ENCODE results near the gene SKP1.

The SKP1 gene

DNA sequence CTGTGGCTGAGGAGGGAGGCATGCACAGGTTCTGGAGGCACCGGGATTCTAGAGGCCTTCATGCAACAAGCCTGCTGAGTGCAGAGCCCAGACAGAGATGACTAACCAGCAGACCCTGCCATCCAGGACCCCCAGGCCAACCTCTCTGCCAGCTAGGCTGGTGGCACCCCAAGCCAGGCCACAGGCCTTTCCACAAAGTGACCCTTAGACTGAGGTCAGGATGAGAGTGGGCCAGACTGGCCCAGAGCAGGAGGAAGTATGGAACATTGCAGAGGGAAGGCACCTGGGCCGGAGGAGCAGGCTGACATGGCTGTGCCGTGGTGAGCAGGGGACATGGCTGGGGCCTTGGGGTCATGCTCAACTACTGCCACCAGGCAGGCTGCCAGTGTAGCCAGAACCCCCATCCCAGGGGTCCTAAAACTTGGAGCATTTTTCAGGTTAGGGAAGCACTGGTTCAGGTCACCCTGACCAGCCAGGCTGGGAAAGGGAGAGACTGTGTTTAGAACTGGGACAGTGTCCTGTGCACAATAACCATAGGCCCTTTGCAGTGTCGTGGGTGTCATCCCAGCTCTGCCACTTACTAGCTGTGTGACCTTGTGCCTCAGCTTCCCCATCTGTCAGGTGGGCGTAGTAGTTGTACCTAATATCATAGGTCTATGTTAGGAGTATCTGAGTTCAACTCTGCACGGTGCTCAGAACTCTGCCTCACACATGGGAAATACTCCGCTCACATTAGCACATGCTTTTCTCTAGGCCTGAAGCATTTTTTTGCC is 45.0 kb downstream of the SKP1 start:
- Mint-ChIP-seq H3K27me3 (ENCODE audit: low read depth) (peaks cover 22% of the 10 kb centered on the region), H3K9me3 (no peaks in the 10 kb centered on the region), H3K36me3 (ENCODE audit: low read depth) (peaks cover 52% of the 10 kb centered on the region), H3K4me1 (ENCODE audit: low read depth) (peaks cover 75% of the 10 kb centered on the region), H3K4me3 (peak overlapping the region; percentile 74), H3K27ac (peak overlapping the region; percentile 92)

DNA sequence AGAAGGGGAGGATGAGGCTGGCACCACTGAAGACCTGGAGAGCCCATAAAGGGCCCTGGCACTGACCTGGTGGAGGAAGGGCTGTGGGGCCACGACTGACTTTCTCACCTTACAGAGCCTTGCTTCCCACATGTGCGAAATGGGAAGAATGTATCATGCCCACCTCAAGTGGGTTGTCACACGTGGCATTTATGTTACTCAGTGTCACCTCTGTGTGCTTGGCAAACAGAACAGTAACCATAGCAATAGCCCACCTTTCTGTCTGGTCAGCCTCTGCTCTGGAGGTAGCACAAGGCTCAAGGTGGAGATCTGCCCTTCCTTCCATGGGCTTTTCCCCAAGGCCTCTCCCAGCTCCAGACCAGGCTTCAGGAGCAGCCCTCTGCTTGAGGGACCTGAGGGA is 45.6 kb downstream of the SKP1 start:
- H3K36me3 Mint-ChIP-seq (ENCODE audit: low read depth), result peaks cover 51% of the 10 kb centered on the region
- H3K4me1 Mint-ChIP-seq (ENCODE audit: low read depth), result peaks cover 73% of the 10 kb centered on the region
- H3K27me3 Mint-ChIP-seq (ENCODE audit: low read depth), result peaks cover 22% of the 10 kb centered on the region
- no peaks in the 10 kb centered on the region for H3K9me3 Mint-ChIP-seq
- peak overlapping the region; percentile 86 for H3K4me3 Mint-ChIP-seq
- H3K27ac Mint-ChIP-seq, result peak overlapping the region; percentile 92

DNA sequence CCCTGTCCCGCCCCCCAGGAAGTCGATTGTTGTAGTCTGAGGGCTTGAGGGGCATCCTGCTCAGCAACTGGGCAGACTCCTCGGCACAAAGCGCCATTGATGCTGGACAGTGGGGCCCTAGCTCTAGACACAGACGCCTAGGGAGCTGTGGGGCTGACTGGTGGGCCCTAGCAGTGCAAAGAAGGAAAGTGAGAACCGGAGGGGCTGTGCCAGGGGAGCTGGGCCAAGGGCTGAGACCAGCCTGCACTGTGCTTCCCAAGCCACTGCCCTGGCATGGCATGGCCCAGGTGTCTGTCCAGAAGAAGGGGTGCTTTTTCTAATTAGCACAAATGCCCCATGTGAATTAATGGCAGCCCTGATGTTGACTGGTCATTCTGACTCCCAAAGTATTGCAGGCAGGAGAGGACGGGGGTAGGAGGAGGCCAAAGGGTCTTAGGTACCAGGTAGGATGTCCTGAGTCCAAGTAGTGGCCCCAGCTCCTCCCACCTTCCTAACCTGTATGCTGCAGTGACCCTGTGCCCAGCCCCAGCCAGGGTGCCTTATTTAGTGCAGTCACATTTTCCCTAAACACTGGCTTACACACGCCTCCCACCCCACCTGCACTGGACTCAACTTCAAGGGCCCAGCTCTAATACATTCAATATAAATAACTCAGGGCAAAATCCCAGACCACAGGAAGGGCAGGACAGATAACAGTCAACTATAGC is 46.4 kb downstream of the SKP1 start:
- peak overlapping the region; percentile 86 for H3K4me3 Mint-ChIP-seq
- H3K27me3 Mint-ChIP-seq (ENCODE audit: low read depth), result peaks cover 19% of the 10 kb centered on the region
- H3K36me3 Mint-ChIP-seq (ENCODE audit: low read depth), result peaks cover 49% of the 10 kb centered on the region
- H3K9me3 Mint-ChIP-seq, result no peaks in the 10 kb centered on the region
- H3K27ac Mint-ChIP-seq, result peak overlapping the region; percentile 92
- peaks cover 74% of the 10 kb centered on the region for H3K4me1 Mint-ChIP-seq (ENCODE audit: low read depth)

DNA sequence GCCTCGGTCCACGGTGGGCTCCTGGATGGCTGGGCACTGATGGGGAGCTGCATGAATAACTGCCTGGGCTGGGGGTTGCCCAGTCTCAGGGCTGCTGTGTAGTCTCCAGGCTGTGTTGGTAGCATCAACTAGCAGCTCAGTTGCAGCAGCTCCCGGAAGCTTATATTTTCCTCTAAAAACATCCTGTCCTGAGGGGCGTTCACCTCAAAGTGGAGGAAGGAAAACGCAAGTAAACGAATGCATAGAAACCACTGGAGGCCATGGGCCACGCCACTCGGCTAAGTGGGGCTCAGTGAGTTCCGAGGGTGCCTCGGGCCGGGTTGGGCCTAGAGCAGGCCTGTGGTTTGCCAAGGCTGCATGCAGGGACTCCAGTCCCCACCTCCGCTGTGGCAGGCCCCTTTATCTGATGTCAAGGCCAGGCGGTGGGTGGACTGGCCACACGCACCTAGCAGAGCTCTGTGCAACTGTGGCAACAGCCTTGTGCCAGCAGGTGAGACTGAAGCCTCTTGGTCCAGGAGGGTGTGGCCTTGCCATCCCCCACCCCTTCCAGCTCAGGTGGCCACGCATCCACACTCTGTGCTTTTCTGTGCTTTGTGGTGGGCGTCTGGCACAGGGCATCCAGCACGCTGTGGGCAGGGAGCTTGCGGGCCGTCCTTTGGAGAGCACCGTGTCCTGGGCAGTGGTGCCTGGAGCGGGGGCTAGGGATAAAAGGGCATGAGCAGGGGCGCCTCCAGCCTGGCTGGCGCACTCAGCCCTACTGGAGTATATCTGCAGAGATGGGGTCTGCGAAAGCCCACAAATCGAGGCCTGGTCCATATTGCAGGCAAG is 47.1 kb downstream of the SKP1 start:
- H3K27me3 Mint-ChIP-seq (ENCODE audit: low read depth), result peaks cover 16% of the 10 kb centered on the region
- H3K9me3 Mint-ChIP-seq, result no peaks in the 10 kb centered on the region
- H3K4me3 Mint-ChIP-seq, result peak overlapping the region; percentile 86
- peaks cover 44% of the 10 kb centered on the region for H3K36me3 Mint-ChIP-seq (ENCODE audit: low read depth)
- H3K27ac Mint-ChIP-seq, result peak overlapping the region; percentile 85
- H3K4me1 Mint-ChIP-seq (ENCODE audit: low read depth), result peaks cover 75% of the 10 kb centered on the region

DNA sequence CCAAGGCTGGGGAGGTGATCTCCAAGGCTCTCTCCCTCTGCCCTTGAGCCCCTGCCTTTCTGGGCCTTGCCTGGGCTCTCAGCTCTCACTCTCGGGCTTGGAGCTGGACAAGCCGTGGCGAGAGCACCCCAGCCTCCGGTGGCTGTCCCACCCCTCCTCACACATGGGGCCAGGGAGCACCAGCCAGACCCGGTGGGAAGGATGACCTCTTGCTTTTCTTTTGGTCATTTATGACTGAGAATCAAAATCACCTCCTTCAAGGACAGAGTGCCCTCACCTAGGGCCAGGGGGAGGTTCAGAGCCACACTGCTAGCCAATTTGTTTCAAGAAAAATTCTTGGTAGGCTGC is 48.1 kb downstream of the SKP1 start:
- Mint-ChIP-seq H3K27ac (peak overlapping the region; percentile 60), H3K36me3 (ENCODE audit: low read depth) (peaks cover 41% of the 10 kb centered on the region), H3K27me3 (ENCODE audit: low read depth) (peaks cover 16% of the 10 kb centered on the region), H3K4me1 (ENCODE audit: low read depth) (peaks cover 76% of the 10 kb centered on the region), H3K9me3 (no peaks in the 10 kb centered on the region), H3K4me3 (peak overlapping the region; percentile 86)

GRCh38 chr5:134127988-134128647 is 48.6 kb downstream of the SKP1 start:
- H3K4me1 Mint-ChIP-seq (ENCODE audit: low read depth), result peaks cover 78% of the 10 kb centered on the region
- H3K4me3 Mint-ChIP-seq, result peak overlapping the region; percentile 68
- H3K9me3 Mint-ChIP-seq, result no peaks in the 10 kb centered on the region
- H3K27me3 Mint-ChIP-seq (ENCODE audit: low read depth), result peaks cover 21% of the 10 kb centered on the region
- peaks cover 45% of the 10 kb centered on the region for H3K36me3 Mint-ChIP-seq (ENCODE audit: low read depth)
- H3K27ac Mint-ChIP-seq, result peak overlapping the region; percentile 68

- Mint-ChIP-seq H3K4me1 (ENCODE audit: low read depth) (peaks cover 78% of the 10 kb centered on the region), H3K27ac (peak overlapping the region; percentile 15), H3K36me3 (ENCODE audit: low read depth) (peaks cover 40% of the 10 kb centered on the region), H3K27me3 (ENCODE audit: low read depth) (peaks cover 17% of the 10 kb centered on the region), H3K4me3 (peak overlapping the region; percentile 68), H3K9me3 (no peaks in the 10 kb centered on the region)
These were observed 49.3 kb downstream of the SKP1 start for GRCh38 chr5:134127376-134127861.

DNA sequence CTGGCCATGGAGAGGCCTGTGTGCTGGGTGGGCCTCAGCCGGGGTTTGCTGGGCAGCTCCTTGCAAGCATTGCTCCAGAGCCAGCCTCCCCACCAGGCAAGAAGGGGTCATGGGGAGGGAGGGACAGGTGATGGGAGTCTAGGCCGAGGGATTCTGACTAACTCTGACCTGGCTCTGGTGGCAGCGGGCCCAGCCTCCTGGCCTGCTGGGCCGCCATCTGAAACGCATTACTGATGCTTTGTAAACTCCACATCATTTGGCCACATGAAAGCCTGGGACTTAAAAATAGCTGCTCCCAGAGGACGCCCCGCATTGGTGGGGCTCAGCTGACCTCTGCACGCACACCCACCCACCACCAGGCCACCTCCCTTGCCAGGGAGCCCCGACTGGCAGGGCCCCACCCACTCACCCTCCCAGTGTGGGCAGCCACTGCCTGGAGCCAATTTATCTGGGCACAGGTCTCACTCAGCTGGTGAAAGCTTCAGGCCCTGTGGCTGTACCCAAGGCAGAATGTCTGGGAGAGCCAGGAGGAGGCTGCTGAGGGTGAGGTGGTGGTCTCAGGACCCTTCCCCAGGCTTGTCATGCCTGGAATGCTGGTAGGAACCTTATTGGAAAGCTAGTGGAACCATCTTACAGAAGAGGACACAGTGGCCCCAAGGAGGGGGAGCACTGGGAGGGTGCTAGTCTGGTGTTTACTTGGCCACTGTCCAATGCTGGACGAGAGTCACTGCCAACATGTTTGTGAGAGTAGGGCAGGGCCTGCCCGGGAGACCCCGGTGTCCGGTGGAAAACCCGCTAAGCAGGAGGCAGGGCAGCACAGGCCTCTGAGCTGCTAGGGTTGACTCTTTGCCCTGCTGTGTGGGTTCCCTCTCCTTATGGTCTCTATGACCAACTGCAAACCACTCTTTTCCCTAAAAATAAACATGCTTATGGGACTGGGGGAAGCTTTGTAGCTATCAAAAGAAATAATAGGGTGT is 51.4 kb downstream of the SKP1 start:
- peak overlapping the region; percentile 34 for H3K4me3 Mint-ChIP-seq
- H3K36me3 Mint-ChIP-seq (ENCODE audit: low read depth), result peaks cover 44% of the 10 kb centered on the region
- H3K4me1 Mint-ChIP-seq (ENCODE audit: low read depth), result peaks cover 63% of the 10 kb centered on the region
- peaks cover 25% of the 10 kb centered on the region for H3K27me3 Mint-ChIP-seq (ENCODE audit: low read depth)
- no peaks in the 10 kb centered on the region for H3K9me3 Mint-ChIP-seq
- H3K27ac Mint-ChIP-seq, result peak overlapping the region; percentile 15

GRCh38 chr5:134124289-134125038 is 52.3 kb downstream of the SKP1 start:
- peaks cover 48% of the 10 kb centered on the region for H3K36me3 Mint-ChIP-seq (ENCODE audit: low read depth)
- H3K9me3 Mint-ChIP-seq, result no peaks in the 10 kb centered on the region
- peaks cover 33% of the 10 kb centered on the region for H3K27me3 Mint-ChIP-seq (ENCODE audit: low read depth)
- peak overlapping the region; percentile 15 for H3K27ac Mint-ChIP-seq
- peak overlapping the region; percentile 17 for H3K4me3 Mint-ChIP-seq
- H3K4me1 Mint-ChIP-seq (ENCODE audit: low read depth), result peaks cover 64% of the 10 kb centered on the region

GRCh38 chr5:134123360-134123759 is 53.4 kb downstream of the SKP1 start:
- H3K27me3 Mint-ChIP-seq (ENCODE audit: low read depth), result peaks cover 40% of the 10 kb centered on the region
- H3K9me3 Mint-ChIP-seq, result no peaks in the 10 kb centered on the region
- peaks cover 46% of the 10 kb centered on the region for H3K36me3 Mint-ChIP-seq (ENCODE audit: low read depth)
- no peak overlapping the region for H3K27ac Mint-ChIP-seq
- H3K4me1 Mint-ChIP-seq (ENCODE audit: low read depth), result peaks cover 61% of the 10 kb centered on the region
- peak overlapping the region; percentile 46 for H3K4me3 Mint-ChIP-seq

DNA sequence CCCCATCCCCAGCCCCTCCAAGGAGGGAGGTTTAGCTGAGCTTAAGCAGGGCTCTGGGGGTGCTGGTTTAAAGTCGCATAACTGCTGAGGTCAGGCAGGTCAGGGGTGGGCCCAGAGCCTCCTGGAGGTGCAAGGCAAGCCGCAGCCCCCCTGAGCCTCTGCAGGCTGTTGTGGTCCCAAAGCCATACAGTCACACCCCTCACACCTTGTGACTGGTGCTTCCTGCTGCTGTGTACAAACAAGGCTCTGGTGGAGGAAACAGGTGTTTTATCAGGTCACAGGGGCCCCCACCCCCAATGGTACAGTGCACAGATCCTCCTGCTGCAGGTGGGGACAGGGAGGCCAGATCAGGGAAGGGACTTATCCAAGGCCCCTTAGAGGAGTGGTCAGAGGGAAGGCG is 54.2 kb downstream of the SKP1 start:
- H3K4me3 Mint-ChIP-seq, result peak overlapping the region; percentile 69

DNA sequence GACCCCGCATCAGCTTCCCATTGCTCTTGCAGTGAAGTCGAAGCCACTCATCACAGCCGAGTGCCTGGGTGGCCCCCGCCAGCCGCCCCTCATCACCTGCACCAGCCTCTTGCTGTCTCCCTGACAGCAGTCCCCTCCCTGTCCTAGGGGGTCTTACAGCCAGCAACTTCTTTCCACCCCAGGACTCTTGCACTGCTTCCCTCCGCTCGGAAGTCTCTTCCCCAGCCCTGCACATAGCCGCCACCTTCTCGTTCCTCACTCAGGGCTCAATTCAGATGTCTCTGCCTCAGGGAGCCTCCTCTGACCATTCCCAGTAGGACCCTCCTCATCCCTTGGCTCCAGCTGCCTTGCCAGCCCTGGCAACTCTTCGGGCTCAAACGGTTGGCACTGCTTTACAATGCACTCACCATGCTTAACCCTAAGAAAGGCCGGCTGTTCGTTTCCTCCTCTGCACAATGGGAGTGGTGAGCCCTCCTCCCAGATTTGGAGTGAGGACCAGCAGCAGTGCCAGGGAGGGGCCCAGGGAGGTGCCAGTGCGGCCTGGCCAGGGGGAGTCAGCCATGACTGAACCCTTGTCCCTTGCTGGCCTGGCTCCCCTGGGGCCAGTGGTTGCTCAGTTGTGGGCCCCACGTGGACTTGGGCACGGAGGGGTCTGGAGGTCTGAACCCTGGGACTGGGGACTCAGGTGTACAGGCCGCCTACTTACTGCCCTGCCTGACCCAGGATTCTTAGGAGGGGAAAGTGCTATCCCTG is 56.2 kb downstream of the SKP1 start:
- no peaks in the 10 kb centered on the region for H3K9me3 Mint-ChIP-seq
- peaks cover 54% of the 10 kb centered on the region for H3K36me3 Mint-ChIP-seq (ENCODE audit: low read depth)
- H3K4me3 Mint-ChIP-seq, result peak overlapping the region; percentile 69
- H3K4me1 Mint-ChIP-seq (ENCODE audit: low read depth), result peaks cover 50% of the 10 kb centered on the region
- peak overlapping the region; percentile 38 for H3K27ac Mint-ChIP-seq
- H3K27me3 Mint-ChIP-seq (ENCODE audit: low read depth), result peaks cover 47% of the 10 kb centered on the region

More for the DNA sequence above, 54.2 kb downstream of the SKP1 start:
- peaks cover 56% of the 10 kb centered on the region for H3K4me1 Mint-ChIP-seq (ENCODE audit: low read depth)
- H3K27ac Mint-ChIP-seq, result peak overlapping the region; percentile 57
- no peaks in the 10 kb centered on the region for H3K9me3 Mint-ChIP-seq
- H3K36me3 Mint-ChIP-seq (ENCODE audit: low read depth), result peaks cover 44% of the 10 kb centered on the region
- H3K27me3 Mint-ChIP-seq (ENCODE audit: low read depth), result peaks cover 41% of the 10 kb centered on the region
